ENCODE measurements around the gene CSRP2. TPM values are rescaled to one million over a fixed set of nuclear protein-coding genes. Genes with fewer than 3 reads are reported as not detected.
A peak's percentile ranks its signal among the peaks of the same experiment; 100 is the strongest.

CSRP2 gene
- total RNA-seq, 1 donor from 2014 or later, result 25.5 TPM

GRCh38 chr12:76898442-76898841 lies 19.6 kb upstream of the CSRP2 start:
- TF ChIP-seq, protein P1, sequence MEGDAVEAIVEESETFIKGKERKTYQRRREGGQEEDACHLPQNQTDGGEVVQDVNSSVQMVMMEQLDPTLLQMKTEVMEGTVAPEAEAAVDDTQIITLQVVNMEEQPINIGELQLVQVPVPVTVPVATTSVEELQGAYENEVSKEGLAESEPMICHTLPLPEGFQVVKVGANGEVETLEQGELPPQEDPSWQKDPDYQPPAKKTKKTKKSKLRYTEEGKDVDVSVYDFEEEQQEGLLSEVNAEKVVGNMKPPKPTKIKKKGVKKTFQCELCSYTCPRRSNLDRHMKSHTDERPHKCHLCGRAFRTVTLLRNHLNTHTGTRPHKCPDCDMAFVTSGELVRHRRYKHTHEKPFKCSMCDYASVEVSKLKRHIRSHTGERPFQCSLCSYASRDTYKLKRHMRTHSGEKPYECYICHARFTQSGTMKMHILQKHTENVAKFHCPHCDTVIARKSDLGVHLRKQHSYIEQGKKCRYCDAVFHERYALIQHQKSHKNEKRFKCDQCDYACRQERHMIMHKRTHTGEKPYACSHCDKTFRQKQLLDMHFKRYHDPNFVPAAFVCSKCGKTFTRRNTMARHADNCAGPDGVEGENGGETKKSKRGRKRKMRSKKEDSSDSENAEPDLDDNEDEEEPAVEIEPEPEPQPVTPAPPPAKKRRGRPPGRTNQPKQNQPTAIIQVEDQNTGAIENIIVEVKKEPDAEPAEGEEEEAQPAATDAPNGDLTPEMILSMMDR (IDR thresholded peaks at IDR 0.05; ENCODE audit: insufficient read depth, low read length, severe bottlenecking), result no peak
- FAIRE-seq, result no peak
- no peak for DNase-seq (ENCODE audit: low read depth)
- no peaks in the 10 kb centered on the region for H3K36me3 ChIP-seq (ENCODE audit: control insufficient read depth, insufficient read depth, low read length)
- no peaks in the 10 kb centered on the region for H3K27me3 ChIP-seq (ENCODE audit: control insufficient read depth, insufficient read depth, low read length)
- H3K4me3 ChIP-seq (ENCODE audit: low read depth, low read length), result no peak overlapping the region

DNA sequence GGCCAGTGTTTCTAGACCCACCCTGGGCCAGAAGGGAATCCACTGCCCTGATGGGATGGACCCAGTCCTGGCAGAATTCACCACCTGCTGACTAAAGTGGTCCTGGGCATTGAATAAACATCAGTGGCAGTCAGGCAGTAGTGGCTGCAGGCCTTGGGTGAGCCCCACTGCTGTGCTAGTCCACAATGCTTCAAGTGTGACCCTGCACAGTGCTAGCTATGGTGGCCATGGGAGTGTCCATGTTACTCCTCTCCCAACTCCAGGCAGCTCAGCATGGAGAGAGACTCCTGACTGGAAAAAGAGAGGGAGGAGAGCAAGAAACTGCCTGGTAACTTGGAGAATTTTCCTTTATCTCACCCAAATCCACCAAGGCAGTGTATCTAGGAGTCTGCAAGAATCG lies 17.5 kb upstream of the CSRP2 start:
- H3K27me3 ChIP-seq (ENCODE audit: control insufficient read depth, insufficient read depth, low read length), result no peaks in the 10 kb centered on the region
- H3K4me3 ChIP-seq (ENCODE audit: low read depth, low read length), result no peak overlapping the region
- no peaks in the 10 kb centered on the region for H3K36me3 ChIP-seq (ENCODE audit: control insufficient read depth, insufficient read depth, low read length)
- TF ChIP-seq, protein P1 (IDR thresholded peaks at IDR 0.05; ENCODE audit: insufficient read depth, low read length, severe bottlenecking), result no peak
- DNase-seq (ENCODE audit: low read depth) (no peak), FAIRE-seq (no peak)

GRCh38 chr12:76895796-76896195 lies 17.0 kb upstream of the CSRP2 start:
- H3K36me3 ChIP-seq (ENCODE audit: control insufficient read depth, insufficient read depth, low read length), result no peaks in the 10 kb centered on the region
- no peak for DNase-seq (ENCODE audit: low read depth)
- TF ChIP-seq, protein P1 (IDR thresholded peaks at IDR 0.05; ENCODE audit: insufficient read depth, low read length, severe bottlenecking), result no peak
- H3K4me3 ChIP-seq (ENCODE audit: low read depth, low read length), result no peak overlapping the region
- peak; percentile 18 for FAIRE-seq
- no peaks in the 10 kb centered on the region for H3K27me3 ChIP-seq (ENCODE audit: control insufficient read depth, insufficient read depth, low read length)

DNA sequence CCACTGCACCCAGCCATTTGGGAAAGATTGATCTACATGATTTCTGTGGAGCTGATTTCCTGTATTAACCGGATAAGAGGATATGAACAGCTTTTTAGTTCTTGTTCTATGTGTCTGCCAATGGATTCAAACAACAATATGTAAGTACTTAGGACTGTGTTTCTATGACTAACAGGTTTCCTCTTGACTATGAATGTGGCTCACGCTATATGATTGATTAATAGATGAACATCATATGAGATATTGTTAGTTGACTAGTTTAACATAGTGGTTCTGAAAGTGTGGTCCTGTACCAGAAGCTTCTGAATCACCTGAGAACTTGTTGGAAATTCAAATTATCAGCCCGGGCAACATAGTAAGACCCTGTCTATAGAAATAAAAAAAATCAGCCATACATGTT lies 12.8 kb upstream of the CSRP2 start:
- DNase-seq (ENCODE audit: low read depth) (no peak), FAIRE-seq (no peak)
- no peaks in the 10 kb centered on the region for H3K36me3 ChIP-seq (ENCODE audit: control insufficient read depth, insufficient read depth, low read length)
- H3K27me3 ChIP-seq (ENCODE audit: control insufficient read depth, insufficient read depth, low read length), result no peaks in the 10 kb centered on the region
- TF ChIP-seq, protein P1 (IDR thresholded peaks at IDR 0.05; ENCODE audit: insufficient read depth, low read length, severe bottlenecking), result no peak
- no peak overlapping the region for H3K4me3 ChIP-seq (ENCODE audit: low read depth, low read length)

GRCh38 chr12:76890151-76891143 lies 11.6 kb upstream of the CSRP2 start:
- no peaks in the 10 kb centered on the region for H3K36me3 ChIP-seq (ENCODE audit: control insufficient read depth, insufficient read depth, low read length)
- no peak overlapping the region for H3K4me3 ChIP-seq (ENCODE audit: low read depth, low read length)
- no peaks in the 10 kb centered on the region for H3K27me3 ChIP-seq (ENCODE audit: control insufficient read depth, insufficient read depth, low read length)
- TF ChIP-seq, protein P1 (IDR thresholded peaks at IDR 0.05; ENCODE audit: insufficient read depth, low read length, severe bottlenecking), result no peak
- FAIRE-seq (no peak), DNase-seq (ENCODE audit: low read depth) (peak; percentile 74)

Measured in bronchial epithelial cell (primary cell).